A172 (cell line): ENCODE data around the gene FAM3B. TPM values are rescaled to one million over a fixed set of nuclear protein-coding genes. Genes with fewer than 3 reads are reported as not detected.
"Not testable (repeated sequence)": the region's sequence is repeated elsewhere in the genome, so short reads cannot be mapped to it uniquely, and the experiment has no call there.

ENCODE experiments used
- DNase-seq: peaks from one replicate; pipeline ENCODE4 v3.0.0-alpha.2; 2015; ENCODE audit warnings: low spot score
- total RNA-seq: library from RNA; depleted of rRNA; stranded (reverse); fragments of >200 nt; shearing (Covaris generic); gene quantifications from 2 replicates; pipeline ENCODE4 v1.2.3, GENCODE V29; 2014; rRNA removed

Gene FAM3B, protein sequence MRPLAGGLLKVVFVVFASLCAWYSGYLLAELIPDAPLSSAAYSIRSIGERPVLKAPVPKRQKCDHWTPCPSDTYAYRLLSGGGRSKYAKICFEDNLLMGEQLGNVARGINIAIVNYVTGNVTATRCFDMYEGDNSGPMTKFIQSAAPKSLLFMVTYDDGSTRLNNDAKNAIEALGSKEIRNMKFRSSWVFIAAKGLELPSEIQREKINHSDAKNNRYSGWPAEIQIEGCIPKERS
- total RNA-seq: not detected in 2 replicates

DNA sequence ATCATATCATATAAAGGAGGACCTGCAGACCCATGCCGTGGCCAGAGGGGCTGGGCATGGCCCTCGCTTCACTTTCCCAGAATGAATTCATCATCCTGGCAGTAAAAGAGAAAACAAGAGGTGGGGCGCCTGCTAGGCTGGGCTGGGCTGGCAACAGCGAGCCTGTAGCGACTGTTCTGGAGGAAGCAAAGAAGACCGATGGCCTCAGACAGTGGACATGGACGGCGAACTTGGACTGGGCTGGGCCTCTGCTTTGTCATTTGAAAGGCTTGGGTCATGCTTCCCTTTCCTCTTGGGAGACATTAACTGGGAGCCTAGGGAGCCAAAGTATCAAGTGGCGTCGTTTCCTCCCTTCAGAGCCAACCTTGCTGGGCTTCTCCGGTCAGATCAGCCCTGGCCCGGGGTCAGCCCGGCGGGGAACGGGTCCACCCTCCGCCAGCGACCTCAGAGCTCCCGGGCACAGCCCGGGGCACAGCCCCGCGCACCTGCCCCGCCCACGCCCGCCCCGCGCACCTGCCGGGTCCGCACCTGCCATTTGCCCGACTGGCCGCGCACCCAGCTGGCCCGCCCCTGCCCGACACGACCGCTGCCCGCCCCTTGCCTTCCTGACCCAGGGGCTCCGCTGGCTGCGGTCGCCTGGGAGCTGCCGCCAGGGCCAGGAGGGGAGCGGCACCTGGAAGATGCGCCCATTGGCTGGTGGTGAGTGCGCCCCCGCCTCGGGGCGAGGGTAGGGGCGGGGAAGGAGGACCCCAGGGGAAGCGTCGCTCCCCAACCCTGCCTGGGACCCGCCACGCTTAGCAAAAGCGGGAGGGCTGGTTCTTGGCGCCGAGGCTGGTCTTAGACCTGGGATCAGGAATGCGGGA, at the start of gene FAM3B:
TSS of gene FAM3B (plus strand) at position 602 of the 863 bp plus-strand sequence. CDS start at position 681, 79 bp downstream.
- DNase-seq: no peak

DNA sequence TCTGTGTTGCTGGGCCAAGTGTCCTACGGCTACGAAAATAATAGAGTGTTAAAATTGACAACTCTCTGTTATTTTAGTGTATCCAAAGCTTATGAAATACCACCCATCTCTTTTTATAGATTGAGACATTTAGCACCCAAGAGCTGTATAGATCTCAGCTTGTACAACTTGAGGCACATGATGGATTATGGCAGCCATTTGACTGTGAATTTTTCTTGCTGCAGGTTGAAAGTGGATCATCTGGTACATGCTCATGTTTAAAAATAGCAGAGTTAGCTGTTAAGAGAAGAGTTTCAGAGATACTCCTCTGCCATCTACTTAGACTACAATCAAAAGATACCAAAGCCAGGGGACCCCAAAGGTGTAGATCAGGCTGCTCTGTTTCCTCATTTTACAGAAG, 49.3 kb upstream of the FAM3B start:
- no peak for DNase-seq

DNA sequence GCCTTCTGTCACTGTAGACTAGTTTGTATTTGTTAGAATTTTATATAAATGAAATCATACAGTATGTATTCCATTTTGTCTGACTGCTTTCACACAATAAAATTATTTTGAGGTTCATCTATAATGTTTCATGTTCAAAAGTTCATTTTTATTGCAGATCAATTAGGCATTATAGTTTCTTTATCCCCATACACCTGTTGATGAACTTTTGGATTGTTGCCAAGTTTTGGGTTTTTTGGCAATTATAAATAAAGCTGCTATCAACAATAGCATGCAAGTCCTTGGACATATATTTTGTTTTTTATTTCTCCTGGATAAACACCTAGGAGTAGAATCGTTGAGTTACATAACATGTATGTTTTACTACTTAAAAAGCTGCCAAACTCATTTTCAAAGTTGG, 47.1 kb upstream of the FAM3B start:
- DNase-seq: no peak

DNA sequence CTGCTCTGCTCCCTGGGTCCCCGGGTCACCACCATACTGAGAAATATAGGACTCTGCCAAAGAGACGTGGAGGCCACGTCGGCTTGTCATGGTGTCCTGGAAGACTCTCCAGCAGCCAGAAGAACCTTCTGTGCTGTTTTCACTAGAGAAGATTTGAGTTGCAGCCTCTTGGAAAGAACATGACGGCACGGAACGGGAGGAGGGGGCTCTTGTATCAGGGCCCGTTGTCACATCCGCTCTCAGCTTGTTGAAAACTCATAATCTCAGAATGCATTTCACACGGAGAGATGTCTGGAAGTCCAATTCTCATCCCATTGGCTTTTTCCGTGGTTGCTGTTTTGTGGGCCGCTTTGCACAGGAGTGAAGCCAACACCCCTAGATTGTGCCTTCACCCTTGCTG, 39.4 kb upstream of the FAM3B start:
- no peak for DNase-seq

DNA sequence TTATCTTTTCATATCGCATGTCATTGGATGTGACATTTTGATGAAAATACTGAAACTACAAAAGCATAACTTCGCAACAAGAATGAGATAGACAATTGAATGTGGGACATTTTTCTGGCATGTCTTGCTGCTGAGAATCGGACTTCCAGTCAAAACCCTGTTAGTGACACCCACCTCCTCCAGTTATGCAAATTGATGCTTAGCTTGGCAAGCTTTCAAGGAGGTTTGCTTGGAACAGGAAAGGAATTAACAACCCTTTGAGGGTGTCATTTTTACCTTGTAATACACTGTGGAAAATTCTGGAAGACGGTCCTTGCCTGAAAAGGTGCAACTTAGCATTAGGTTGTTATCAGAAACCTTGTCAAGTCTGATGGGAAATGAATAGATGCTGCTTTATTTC, 38.8 kb upstream of the FAM3B start:
- DNase-seq: no peak

DNA sequence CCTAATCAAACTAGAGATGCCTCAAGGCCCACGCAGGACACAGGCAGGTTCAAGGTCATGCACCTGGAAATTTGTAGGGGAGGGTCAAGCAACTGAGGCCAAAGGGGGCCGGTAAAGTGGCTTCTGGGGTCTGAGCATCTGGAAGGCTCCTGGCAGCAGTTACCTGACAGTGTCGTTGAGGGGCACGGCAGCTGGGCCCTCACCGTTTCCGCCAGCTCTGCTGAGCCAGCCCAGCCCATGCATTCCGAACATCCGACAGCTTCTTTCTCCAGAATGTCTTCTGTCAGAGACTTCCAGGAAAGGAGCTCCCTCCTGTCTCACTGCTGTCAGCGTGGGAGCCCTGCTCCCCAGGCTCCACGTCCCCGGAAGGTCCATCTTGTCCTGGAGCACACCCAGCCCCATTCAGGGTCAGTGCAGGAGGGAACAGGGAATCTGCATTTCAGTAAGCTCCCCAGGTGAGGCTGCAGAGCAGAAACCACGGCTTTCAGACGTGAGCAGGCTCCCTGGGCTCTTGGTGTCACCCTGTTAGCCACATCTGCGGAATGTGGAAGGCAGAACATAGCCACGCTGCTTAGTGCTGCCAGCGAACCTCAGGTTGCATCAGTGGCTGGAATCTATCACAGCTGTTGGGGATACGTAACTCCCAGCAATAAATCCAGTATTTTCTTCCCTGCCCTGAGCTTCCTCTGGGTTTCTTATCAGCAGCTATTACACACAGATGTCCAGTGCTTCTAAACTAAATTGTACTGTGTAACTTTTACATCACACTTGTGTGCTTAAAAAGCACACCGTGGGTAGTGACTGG, 36.3 kb upstream of the FAM3B start:
- peak; percentile 29 for DNase-seq

DNA sequence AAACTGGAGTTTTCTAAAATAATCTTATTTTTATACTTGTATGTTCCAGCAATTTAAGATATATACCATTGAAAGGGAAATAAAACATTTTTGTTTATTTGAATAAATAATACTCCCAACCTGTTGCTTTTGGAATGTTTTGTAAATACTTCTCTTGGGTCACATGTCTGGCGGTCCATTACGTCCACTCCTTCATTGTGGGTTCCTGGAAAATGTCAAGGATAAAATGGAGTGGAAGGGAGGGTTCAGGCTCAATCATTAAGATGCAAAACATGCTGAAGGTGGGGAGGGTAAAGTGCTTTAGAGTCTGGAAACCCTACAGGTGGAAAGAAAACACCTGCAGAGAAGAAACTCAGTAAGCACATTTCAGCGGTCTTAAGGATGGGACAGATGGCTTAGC, 34.2 kb upstream of the FAM3B start:
- no peak for DNase-seq

DNA sequence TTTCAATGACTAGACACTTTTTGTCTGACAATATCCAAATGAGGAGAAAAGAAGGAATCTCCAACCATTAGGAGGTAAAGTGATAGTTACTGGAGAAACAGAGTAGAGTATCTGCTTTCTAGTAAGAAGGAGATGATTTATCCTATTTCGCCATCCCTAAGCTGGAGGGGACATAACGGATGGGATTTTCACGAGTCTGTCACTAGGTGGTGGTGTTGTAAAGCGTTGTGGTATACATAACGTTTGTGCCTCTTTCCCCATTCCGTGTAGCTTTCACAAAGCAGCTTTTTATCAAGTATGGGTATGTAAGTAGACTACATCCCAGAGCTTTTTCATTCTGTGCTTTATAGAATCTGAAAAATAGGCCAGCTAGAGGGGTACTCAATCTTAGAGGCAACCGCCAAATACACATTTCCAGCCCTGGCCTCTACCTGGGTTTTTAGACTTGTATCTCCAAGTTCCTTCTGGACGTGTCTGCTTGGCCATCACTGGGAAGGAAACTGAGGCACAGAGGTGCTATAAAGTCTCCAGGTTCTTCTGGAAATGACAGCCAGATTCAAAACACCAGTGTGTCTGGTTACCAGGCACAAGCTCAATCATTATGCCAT, 33.3 kb upstream of the FAM3B start:
- peak; percentile 89 for DNase-seq

DNA sequence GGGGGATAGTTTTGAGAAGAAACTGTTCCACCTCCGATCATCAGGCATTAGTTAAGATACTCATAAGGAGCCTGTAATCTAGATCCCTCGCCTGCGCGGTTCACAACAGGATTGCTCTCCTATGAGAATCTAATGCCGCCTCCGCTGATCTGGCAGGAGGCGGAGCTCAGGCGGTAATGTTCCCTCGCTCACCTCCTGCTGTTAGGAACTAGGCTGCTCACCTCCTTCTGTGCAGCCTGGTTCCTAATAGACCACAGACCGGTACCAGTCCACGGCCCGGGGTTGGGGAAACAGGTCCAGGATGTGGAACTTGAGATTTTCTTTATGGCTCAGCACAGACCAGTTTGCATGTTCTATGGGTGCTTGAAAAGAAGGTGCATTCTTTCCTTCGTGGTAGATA, 27.2 kb upstream of the FAM3B start:
- no peak for DNase-seq

DNA sequence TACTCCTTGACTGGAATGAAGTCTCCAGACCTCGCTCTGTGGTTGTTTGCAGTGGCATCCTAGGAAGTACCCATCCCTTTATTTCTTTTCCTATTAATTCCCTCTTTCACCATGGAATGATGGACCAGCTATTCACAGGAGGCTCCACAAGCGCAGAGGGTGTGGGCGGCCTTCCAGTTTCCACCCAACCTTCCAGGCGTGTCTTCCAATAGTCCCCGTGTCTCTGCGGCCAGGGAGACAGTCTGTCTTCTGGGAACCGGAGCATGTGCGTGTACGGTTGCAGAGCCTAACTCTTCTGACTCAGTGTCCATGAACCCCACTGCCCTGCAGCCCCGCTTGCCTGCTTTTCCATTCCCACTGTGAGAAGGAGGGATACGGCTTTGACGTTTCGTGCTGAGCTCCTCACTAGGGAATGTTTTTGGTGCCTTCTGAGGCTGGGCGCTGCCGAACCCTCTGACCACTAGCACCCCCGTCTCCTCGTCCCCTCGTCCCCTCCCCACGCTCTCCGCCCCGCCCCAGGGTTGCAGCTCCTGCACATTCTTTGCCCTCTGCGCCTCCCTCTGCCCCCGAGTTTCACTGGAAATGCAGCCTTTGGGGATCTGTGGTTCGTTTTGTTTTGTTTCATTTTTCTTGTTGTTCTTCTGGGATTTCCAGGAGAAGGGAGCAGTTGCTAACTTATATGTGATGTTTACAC, 26.3 kb upstream of the FAM3B start:
- DNase-seq: no peak

DNA sequence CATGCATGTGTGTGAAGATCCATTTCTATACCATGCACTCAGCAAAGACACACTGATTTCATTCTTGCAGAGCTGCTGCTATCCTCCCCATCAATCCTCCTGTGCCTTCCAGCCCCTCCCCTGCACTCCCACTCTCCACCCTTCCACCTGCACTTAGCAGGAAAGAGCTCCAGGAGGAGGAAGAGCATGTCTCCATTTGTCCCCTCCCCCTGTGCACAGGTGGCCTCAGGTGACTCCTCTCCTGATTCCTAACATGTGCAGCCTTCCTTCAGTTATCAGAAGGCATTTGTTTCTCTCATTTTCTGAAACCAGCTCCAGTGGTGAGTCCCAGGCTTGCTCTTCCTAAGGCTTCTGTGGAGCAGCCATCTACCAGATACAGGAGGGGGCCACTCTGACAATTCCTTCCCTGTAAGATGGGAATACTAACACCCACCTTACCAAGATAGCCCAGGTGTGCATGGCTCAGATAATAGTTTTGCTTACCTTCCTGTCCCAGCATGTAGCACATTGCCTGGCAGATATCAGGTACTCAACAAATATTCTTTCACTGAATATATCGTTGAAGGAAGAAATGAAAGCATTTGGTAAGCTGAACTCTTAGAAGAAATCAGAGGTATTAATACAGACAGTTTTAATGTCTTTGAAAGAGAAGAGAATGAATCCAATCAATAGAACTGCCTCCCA, 21.9 kb upstream of the FAM3B start:
- no peak for DNase-seq

DNA sequence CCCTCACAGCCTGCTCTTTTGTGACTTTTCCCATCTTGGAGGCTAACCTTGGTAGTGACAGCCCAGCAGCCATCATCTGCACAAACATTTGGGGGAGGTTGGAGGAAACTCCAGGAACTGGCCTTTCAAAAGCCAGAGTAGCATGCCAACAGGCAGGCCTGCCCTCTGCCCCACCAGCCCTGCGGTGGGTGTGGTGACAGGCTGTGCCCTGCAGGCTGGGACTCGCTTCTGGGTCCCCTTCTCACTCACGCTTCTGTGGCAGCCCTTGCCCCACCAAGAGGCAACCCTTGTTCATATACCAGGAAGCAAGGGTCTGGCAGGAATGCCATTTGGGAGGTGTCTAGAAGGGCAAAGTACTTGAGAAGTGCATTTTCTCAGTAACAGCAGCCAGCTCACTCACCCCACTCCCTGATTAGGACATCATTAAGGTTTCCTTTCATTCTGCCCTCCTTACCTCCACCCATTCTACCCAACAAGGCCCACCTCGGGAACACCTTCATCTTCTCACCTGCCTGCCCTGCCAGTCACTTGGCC, 20.8 kb upstream of the FAM3B start:
- DNase-seq: no peak

DNA sequence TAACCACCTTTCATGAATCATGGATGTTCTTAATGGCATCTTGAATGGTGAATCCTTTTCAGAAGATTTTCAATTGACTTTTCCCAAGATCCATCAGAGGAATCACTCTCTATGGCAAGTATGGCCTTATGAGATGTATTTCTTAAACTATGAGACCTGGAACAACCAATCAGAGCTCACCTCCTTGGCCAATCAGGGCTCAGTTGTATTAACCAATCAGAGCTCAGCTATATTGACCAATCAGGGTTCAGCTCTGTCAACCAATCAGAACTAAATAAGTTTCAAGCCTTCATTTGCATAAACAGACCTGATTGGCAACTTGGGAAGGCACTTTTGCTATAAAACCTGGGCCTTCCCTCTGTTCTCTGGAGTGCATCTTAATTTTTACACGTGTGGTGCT, 13.6 kb upstream of the FAM3B start:
- DNase-seq: peak; percentile 22

DNA sequence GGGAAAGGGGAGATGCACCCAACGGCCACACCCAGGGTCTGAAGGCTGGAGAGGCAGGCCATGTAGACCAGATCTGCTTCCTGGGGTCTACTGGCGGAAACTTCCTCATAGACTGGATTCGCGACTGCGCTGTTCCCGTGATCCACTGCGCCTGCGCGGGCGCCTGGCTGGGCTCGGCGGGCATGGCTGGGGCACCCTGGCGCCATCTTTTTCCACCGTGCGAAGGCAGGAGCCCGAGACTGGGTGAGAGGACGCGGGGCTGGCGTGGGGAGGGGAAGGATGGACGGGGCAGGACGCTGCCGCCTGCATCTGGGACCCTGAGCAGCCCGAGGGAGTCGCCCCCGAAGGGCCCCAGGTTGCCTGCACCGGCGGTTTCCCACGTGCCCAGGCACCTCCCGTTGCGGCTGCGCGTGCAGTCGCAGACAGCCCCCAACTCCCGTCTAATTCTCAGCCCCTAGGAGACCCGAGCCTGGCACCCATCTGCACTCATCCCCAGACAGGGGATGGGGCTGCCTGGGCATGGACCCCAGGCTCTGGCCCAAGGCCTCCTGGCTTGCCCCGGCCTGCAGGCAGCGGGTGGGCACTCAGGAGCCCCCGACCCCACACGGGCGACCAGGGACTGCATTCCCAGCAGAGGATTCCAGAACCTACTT, 12.4 kb upstream of the FAM3B start:
- no peak for DNase-seq

DNA sequence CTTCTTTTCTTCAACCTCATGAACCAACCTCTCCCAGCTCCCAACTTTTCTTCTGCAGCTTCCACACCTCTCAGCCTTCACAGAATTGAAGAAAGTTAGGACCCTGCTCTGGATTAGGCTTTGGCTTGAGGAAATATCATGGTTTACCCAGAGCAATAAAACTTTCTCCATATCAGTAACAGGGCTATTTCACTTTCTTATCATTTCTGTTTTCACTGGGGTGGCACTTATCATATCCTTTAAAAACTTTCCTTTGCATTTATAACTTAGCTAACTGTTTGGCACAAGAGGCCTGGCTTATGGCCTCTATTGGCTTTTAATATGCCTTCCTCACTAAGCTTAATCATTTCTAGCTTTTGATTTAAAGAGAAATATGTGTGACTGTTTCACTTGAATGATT, 9.4 kb upstream of the FAM3B start:
- DNase-seq: no peak

DNA sequence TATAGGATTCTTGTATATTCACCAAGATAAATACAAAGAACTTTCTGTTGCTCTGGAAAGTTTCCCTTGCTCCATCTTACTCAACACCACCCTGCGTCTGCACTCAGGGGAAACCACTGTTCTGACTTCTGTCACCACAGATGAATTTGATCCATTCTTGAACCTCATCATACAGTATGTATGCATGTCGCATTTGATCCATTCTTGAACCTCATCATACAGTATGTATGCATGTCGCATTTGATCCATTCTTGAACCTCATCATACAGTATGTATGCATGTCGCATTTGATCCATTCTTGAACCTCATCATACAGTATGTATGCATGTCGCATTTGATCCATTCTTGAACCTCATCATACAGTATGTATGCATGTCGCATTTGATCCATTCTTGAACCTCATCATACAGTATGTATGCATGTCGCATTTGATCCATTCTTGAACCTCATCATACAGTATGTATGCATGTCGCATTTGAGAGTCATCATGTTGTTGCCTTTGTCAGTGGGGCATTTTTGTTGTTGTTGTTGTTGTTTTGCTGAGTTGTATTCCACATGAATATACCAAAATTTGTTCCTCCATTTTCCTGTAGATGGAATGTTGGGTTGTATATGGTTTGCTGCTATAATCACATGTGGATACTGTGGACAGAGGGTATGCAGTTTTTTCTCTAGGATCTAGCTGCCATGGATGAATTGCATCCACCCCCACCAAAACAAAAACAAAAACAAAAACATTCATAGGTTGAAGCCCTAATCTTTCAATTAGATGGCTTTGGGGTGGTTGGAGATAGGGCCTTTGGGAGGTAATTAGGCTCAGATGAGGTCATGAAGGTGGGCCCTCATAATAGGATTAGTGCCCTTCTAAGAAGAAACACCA, 3.1 kb upstream of the FAM3B start:
- DNase-seq: not testable (repeated sequence)

DNA sequence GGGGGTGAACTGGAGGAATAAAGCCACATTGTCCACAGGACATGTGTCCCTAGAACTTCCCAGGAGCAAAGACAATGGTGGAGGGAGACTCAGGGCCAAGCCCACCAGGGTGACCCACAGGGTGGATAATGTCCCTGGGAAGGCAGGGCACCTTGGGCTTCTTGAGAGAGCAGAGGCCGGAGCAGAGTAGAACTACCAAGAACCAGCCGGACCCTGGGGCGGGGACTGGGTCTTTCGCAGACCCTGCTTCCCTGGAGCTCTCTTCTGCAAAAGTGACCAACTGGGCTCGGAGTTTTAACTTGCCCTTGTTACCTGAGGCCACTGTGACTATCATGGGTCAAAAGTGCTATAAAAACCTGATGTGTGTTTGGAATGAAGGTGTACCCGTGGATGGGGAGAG, 875 bp upstream of the FAM3B start:
- DNase-seq: no peak

DNA sequence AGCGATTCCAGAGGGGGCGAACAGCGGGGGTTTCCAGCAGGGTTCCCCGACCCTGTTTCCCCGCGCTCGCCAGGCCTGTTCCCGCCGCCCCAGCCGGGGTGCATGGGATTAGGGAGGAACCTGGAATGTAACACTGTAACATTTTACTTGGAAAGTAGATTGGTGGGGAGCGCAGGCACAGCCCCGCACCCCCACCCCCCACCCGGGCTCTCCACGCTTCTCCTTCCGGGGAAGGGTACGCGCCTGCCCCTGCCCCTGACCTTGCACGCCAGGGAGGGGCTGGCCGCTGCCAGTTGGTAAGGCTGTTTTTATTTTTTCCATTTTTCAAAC, 427 bp downstream of the FAM3B start:
- DNase-seq: no peak

DNA sequence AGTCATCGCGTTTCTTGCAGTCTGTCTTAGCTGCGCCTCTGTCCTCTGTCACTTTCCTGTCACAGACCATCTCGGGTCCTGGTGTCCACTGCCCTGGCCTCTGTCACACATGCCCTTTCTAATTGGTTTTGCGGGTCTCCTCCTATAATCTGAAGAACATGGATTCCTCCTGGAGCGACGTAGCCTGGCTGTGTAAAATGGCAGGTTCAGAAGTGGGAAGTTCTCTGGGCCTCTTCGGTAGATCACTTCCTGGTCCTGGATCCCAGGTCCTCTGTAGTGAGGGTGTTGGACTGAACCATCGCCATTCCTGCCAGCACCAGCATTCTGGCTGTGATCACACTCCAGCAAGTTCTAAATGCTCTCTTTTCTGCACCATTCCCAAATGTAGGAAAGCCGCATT, 857 bp downstream of the FAM3B start:
- no peak for DNase-seq
